Stimulated activated CD8-positive, alpha-beta memory T cell treated with anti-CD3 and anti-CD28 coated beads, Interleukin-12 subunit alpha, Interleukin-12 subunit beta, amount 100 ng/mL, for 4 hours (primary cell): ENCODE results near the gene TIGD1.
"Not testable (repeated sequence)": the region's sequence is repeated elsewhere in the genome, so short reads cannot be mapped to it uniquely, and the experiment has no call there.

Experiments
- DNase-seq: peaks from one replicate; pipeline ENCODE4 v3.0.0-alpha.2; 2020; ENCODE audit warnings: low read depth

Gene TIGD1

GRCh38 chr2:232570481-232570880, 20.1 kb upstream of the TIGD1 start:
- not testable (repeated sequence) for DNase-seq

GRCh38 chr2:232569541-232569940, 19.2 kb upstream of the TIGD1 start:
- DNase-seq = no peak

- DNase-seq = no peak
Measured at GRCh38 chr2:232568161-232568560, 17.8 kb upstream of the TIGD1 start.

- no peak for DNase-seq
Measured at GRCh38 chr2:232567721-232568120, 17.4 kb upstream of the TIGD1 start.

GRCh38 chr2:232563580-232563979, 13.2 kb upstream of the TIGD1 start:
- no peak for DNase-seq

GRCh38 chr2:232562515-232563151, 12.3 kb upstream of the TIGD1 start:
- DNase-seq = no peak

- DNase-seq = no peak
Measured at GRCh38 chr2:232556426-232556825, 6.1 kb upstream of the TIGD1 start.

GRCh38 chr2:232551776-232552175, 1.4 kb upstream of the TIGD1 start:
- DNase-seq = no peak

GRCh38 chr2:232551250-232551638, 887 bp upstream of the TIGD1 start:
- no peak for DNase-seq

- no peak for DNase-seq
Measured at GRCh38 chr2:232549655-232550353, 553 bp downstream of the TIGD1 start.

GRCh38 chr2:232547991-232548390, 2.4 kb downstream of the TIGD1 start:
- DNase-seq = no peak

GRCh38 chr2:232545511-232546375, 4.6 kb downstream of the TIGD1 start:
- DNase-seq = no peak

GRCh38 chr2:232544674-232545073, 5.7 kb downstream of the TIGD1 start:
- no peak for DNase-seq

- no peak for DNase-seq
Measured at GRCh38 chr2:232543928-232544631, 6.3 kb downstream of the TIGD1 start.

GRCh38 chr2:232543491-232543890, 6.9 kb downstream of the TIGD1 start:
- DNase-seq = no peak

GRCh38 chr2:232542715-232543467, 7.5 kb downstream of the TIGD1 start:
- no peak for DNase-seq

GRCh38 chr2:232541961-232542714, 8.2 kb downstream of the TIGD1 start:
- DNase-seq = no peak

- DNase-seq = no peak
Measured at GRCh38 chr2:232541195-232541960, 9.0 kb downstream of the TIGD1 start.

- no peak for DNase-seq
Measured at GRCh38 chr2:232540441-232541041, 9.8 kb downstream of the TIGD1 start.
